ENCODE measurements around the gene ITPKA.

ITPKA gene

GRCh38 chr15:41483115-41483514 lies 10.6 kb upstream of the ITPKA start:
- no peak overlapping the region for H3K4me3 ChIP-seq (replicated peaks; ENCODE audit: low read depth, low read length)
- no peak for DNase-seq (ENCODE audit: low read depth)
- TF ChIP-seq, protein P1, sequence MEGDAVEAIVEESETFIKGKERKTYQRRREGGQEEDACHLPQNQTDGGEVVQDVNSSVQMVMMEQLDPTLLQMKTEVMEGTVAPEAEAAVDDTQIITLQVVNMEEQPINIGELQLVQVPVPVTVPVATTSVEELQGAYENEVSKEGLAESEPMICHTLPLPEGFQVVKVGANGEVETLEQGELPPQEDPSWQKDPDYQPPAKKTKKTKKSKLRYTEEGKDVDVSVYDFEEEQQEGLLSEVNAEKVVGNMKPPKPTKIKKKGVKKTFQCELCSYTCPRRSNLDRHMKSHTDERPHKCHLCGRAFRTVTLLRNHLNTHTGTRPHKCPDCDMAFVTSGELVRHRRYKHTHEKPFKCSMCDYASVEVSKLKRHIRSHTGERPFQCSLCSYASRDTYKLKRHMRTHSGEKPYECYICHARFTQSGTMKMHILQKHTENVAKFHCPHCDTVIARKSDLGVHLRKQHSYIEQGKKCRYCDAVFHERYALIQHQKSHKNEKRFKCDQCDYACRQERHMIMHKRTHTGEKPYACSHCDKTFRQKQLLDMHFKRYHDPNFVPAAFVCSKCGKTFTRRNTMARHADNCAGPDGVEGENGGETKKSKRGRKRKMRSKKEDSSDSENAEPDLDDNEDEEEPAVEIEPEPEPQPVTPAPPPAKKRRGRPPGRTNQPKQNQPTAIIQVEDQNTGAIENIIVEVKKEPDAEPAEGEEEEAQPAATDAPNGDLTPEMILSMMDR (IDR thresholded peaks at IDR 0.05; ENCODE audit: low read length, missing control alignments), result no peak

GRCh38 chr15:41483519-41483918 lies 10.2 kb upstream of the ITPKA start:
- TF ChIP-seq, protein P1 (IDR thresholded peaks at IDR 0.05; ENCODE audit: low read length, missing control alignments), result no peak
- no peak overlapping the region for H3K4me3 ChIP-seq (replicated peaks; ENCODE audit: low read depth, low read length)
- DNase-seq (ENCODE audit: low read depth), result no peak

DNA sequence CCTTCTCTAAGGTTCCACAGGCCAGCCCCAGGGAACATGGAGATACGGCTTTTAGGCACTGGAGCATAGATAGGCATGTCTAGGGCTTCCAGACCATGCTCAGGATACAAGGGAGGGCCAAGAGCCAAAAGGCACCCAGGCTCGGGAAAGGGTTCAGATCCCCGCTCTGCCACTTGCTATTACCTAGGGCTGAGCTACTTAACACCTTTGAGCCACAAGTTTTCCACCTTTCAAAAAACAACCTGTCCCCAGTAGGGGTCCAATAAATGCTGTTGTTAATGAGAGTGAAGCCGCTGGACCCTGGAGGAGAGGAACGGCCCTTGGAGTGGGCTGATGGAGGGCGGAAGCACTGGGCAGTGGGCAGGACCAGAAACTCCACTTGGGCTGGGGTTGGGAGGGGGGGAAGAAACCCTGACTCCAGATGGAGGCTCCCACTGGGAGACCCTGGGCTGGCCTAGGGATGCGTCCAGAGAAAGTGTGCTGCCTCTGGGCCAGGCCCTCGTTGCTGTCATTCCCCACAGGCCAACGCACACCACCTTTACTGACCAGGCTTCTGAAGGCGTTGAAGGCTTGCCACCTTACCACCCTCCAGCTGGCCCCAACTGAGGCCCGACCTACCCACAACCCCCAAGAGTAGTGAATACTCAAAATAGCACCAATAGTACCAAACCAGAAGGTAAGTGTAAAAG lies 8.6 kb upstream of the ITPKA start:
- TF ChIP-seq, protein P1 (IDR thresholded peaks at IDR 0.05; ENCODE audit: low read length, missing control alignments), result no peak
- no peak for DNase-seq (ENCODE audit: low read depth)
- H3K4me3 ChIP-seq (replicated peaks; ENCODE audit: low read depth, low read length), result no peak overlapping the region

GRCh38 chr15:41486286-41486685 lies 7.4 kb upstream of the ITPKA start:
- TF ChIP-seq, protein P1 (IDR thresholded peaks at IDR 0.05; ENCODE audit: low read length, missing control alignments), result no peak
- DNase-seq (ENCODE audit: low read depth), result no peak
- H3K4me3 ChIP-seq (replicated peaks; ENCODE audit: low read depth, low read length), result no peak overlapping the region

DNA sequence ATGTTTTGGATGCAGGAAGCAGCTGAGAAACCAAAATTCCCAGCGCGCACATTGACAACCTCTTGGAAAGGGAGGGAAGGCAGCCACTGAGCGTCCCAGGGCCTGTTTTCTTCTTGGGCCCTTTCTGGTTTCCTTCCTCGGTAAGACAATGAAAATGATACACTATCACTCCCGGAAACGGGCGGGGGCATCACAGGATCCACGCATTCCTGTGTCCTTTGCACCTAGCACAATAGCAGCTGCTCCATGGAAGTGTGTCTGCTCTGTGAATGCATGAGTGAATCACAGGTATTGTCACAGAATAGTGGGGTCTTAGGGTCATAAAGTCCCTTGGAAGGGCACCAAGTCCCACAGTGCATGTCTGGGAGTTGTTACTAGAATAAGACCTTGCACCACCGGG lies 6.3 kb upstream of the ITPKA start:
- no peak for DNase-seq (ENCODE audit: low read depth)
- no peak overlapping the region for H3K4me3 ChIP-seq (replicated peaks; ENCODE audit: low read depth, low read length)
- TF ChIP-seq, protein P1 (IDR thresholded peaks at IDR 0.05; ENCODE audit: low read length, missing control alignments), result no peak

- no peak overlapping the region for H3K4me3 ChIP-seq (replicated peaks; ENCODE audit: low read depth, low read length)
- TF ChIP-seq, protein P1 (IDR thresholded peaks at IDR 0.05; ENCODE audit: low read length, missing control alignments), result no peak
- DNase-seq (ENCODE audit: low read depth), result no peak
Measured at GRCh38 chr15:41487802-41488201, 5.9 kb upstream of the ITPKA start.

DNA sequence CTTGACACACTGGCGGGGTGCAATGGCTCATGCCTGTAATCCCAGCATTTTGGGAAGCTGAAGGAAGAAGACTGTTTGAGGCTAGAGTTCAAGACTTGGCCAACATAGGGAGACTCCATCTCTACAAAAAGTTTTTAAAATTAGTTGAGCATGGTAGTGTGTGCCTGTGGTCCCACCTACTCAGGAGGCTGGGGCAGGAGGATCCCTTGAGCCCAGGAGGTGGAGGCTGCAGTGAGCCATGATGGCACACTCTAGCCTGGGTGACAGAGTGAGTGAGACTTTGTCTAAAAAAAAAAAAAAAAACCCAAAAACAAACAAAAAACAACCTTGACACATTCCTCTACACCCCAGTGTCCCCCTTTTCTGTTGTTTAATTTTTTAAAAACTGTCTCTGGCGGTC lies 4.0 kb upstream of the ITPKA start:
- TF ChIP-seq, protein P1 (IDR thresholded peaks at IDR 0.05; ENCODE audit: low read length, missing control alignments), result no peak
- no peak overlapping the region for H3K4me3 ChIP-seq (replicated peaks; ENCODE audit: low read depth, low read length)
- no peak for DNase-seq (ENCODE audit: low read depth)

All from fibroblast of pulmonary artery (primary cell).